Glomerular visceral epithelial cell (primary cell): Measurements from ENCODE around the gene ZCCHC3.

ENCODE experiments used
- DNase-seq: peaks from one replicate; pipeline ENCODE4 v3.0.0-alpha.2; 2016; ENCODE audit errors: extremely low spot score

ZCCHC3 gene

DNA sequence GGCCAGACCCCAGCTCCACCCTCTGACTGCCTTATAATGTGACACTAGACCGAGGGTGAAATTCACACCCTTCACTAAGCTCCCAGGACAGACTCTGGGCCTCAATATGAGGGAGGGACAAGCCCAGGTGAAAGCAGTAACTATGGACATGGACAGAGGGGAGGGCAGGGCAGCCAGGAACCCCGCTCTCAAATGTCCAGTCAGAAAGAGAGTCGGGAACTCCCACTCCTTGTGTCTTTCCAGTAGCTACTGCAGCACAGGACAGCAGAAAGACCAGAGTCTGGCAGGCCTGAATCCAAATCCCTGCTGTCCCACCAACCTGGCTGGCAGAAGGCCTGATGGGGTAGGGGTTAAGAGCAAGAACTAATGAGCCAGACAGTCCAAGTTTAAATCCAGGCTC lies 13.2 kb upstream of the ZCCHC3 start:
- no peak for DNase-seq

DNA sequence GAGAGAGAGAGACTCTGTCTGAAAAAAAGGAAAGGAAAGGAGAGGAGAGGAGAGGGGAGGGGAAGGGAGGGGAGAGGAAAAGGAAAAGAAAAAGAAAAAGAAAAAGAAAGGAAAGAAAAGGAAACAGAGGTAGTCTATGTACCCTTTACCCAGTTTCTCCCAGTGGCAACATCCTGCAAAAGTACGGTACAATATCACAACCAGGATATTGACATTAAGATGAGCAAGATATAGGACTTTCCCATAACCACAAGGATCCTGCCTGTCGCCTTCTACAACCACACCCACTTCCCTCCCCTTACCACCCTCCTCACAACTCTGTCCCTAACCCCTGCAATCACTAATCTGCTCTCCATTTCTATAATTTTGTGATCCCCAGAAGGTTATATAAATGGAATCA lies 10.9 kb upstream of the ZCCHC3 start:
- no peak for DNase-seq

DNA sequence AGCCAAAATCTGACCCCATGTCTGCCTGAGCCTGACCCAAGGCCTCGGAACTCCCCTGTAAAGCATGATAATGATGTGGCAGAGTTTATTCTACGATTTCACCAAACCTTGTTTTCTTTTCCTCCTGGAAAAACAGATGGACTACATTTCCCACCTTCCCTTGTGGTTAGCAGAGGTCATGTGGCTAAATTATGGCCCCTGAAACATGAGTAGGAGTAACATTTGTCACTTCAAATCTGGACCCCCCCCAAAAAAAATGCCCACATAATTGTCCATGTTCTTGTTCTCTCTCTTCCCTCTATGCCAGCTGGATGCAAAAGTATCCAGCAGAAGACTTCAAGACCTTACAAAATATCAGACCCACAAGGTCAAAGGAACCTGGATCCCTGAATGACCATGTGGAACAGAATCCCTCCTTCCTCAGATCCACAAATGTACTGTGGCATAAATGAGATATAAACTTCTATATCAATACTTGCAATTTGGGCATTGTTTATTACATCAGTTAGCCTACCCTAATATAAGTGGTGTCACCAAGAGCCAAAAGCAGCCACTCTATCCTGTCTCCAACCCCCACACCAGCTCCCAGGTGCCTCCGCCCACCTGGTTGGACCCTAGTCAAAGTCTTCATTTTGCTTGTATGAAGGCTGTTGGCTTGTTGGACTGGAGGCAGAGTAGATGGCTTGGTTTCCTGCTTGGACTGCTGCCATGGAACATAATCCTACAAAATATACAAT lies 8.2 kb upstream of the ZCCHC3 start:
- DNase-seq = no peak

DNA sequence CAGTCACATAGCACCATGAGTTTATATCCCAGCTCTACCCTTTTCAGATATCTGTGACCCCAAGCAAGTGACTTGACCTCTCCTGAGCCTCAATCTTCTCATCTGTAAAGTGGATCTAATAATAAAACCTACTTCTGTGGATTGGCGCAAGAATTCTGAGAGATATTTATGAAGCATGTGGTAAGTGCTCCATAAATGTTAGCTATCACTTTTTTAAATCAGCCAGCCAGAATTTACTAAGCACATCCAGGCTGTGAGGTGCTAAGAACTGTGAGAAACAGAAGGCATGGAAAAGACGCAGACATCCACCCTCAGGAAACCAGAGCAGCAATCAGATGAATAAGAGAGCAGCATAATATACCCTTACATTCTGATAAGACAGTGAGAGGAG lies 7.7 kb upstream of the ZCCHC3 start:
- DNase-seq = peak; percentile 26

DNA sequence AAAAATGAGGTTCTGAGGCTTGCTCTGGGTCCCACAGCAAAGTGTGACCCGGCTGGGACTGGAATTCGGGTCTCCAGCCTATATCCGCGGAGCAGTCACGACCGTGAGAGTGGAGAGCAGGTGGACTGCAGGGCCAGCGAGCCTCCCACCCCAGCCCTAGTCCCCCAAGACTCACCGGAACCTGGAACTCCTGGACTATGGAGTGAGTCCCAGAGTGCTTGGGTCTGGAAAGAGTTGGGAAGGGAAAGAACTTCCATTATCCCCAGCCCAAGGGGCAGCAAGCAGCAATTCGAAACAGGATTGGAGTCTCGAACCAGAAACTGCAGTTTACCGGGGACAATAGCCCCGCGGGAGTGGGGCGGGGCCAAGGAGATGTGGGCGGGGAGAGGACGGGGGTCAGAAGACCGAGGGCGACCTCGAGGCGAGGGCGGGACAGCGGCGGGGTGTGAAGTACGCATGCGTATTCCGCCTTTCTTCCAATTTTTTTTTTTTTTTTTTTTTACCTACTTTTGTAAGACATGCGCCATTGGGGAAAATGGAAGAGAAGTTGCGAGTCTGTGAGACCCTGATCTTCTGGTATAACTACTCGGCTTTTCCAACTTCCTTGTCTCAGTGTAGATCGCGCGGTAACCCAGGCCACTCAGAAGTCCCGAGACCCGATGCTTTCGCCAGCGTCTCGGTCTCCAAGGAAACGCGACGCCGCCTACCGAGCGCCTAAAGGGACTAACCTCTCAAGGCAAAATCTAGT lies 7.1 kb upstream of the ZCCHC3 start, which contains the start of gene C20orf96:
Gene C20orf96 (minus strand): TSS at position 667 of the 748 bp plus-strand sequence. CDS start 140 bp downstream, at position 527.
- peak; percentile 93 for DNase-seq

DNA sequence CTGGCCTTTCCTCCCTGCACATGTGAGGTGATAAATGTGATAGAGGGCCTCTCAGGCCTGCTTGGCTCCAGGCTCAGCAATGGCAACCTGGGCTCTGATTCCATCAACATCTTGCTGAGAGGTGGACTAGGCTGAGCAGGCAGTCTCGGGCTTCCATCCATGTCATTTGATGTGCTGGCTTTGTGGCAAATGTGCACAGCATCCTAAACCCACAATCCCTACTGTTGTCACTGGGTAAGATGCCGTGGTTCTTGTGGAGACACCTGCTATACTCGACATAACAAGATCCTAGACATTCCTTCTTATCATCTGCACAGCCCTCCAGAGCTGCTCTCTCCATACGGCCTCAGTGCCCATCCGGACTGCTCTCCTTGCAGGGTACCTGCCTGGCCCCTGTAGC lies 2.8 kb upstream of the ZCCHC3 start:
- DNase-seq = no peak

DNA sequence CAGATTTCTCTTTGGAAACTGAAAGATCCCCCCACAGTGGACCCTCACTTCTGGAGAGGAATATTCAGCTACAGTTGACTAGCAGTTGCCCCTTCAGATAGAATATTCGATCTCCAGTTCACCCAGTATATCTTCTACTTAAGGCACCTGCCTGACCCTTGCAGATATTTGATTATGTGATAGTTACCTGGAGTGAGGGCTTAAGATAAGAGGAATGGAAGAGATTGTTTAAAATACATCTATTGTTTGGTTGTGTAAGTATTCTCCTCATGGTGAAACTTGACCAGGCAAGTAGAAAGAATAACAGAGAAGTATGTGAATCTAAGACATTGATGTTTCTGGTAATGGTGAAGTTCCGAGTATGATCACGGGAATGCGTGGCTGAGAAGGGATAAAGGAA lies 1.6 kb upstream of the ZCCHC3 start:
- DNase-seq = no peak

DNA sequence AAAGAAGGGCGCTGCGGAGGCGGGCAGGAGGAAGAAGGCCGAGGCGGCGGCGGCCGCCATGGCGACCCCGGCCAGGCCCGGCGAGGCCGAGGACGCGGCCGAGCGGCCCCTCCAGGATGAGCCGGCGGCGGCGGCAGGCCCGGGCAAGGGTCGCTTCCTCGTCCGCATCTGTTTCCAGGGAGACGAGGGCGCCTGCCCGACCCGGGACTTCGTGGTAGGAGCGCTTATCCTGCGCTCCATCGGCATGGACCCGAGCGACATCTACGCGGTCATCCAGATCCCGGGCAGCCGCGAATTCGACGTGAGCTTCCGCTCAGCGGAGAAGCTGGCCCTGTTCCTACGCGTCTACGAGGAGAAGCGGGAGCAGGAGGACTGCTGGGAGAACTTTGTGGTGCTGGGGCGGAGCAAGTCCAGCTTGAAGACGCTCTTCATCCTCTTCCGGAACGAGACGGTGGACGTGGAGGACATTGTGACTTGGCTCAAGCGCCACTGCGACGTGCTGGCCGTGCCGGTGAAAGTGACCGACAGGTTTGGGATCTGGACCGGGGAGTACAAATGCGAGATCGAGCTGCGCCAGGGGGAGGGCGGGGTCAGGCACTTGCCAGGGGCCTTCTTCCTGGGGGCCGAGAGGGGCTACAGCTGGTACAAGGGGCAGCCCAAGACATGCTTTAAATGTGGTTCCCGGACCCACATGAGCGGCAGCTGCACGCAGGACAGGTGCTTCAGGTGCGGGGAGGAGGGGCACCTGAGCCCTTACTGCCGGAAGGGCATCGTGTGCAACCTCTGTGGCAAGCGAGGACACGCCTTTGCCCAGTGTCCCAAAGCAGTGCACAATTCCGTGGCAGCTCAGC lies 780 bp downstream of the ZCCHC3 start:
- DNase-seq = peak; percentile 76

DNA sequence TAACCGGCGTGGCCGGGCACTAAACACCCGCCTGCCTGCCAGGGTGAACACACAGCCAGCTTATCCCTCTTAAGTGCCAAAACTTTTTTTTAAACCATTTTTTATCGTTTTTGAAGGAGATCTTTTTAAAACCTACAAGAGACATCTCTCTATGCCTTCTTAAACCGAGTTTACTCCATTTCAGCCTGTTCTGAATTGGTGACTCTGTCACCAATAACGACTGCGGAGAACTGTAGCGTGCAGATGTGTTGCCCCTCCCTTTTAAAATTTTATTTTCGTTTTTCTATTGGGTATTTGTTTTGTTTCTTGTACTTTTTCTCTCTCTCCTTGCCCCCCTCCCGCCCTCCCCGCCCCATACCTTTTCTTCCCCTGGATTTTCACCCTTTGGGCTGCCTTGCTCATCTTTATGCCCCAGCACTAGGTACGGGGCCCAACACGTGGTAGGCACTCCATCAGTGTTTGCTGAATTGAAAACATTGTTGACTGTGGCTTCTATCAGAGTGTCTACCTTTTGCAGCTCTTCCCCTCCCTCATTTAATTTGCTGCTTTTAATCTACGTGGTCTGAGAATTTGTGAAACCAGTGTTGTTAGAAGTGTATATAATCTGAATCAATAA lies 1.5 kb downstream of the ZCCHC3 start:
- no peak for DNase-seq

DNA sequence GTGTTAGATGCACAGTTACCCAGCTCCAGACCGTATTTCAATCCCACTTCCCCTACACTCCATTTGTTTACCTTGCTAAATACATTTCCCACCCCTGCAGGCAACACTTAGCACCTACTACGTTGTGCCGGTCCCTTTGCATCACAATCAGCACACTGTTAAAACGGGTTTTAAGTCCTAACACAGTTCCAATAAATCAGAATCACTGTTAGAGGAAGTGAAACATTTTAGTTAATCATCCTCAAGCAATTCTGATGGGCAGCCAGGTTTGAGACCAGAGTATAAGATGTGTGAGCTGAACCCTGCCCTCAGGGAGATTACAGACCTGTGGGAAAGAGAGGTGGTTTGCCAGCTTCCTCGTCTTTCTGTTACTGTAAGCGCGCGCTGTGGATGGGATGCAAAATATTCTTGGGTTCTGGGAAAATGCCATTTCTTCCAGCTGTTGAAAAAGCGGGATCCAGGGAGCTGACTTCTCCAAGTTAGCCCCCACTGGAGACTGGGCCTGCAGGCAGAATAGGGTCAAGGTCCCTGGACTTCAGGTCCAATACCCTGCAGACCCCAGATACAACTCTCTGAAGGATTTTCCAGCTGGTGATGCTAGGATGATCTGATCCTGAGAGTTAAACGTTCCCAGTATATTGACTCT lies 3.1 kb downstream of the ZCCHC3 start:
- no peak for DNase-seq

DNA sequence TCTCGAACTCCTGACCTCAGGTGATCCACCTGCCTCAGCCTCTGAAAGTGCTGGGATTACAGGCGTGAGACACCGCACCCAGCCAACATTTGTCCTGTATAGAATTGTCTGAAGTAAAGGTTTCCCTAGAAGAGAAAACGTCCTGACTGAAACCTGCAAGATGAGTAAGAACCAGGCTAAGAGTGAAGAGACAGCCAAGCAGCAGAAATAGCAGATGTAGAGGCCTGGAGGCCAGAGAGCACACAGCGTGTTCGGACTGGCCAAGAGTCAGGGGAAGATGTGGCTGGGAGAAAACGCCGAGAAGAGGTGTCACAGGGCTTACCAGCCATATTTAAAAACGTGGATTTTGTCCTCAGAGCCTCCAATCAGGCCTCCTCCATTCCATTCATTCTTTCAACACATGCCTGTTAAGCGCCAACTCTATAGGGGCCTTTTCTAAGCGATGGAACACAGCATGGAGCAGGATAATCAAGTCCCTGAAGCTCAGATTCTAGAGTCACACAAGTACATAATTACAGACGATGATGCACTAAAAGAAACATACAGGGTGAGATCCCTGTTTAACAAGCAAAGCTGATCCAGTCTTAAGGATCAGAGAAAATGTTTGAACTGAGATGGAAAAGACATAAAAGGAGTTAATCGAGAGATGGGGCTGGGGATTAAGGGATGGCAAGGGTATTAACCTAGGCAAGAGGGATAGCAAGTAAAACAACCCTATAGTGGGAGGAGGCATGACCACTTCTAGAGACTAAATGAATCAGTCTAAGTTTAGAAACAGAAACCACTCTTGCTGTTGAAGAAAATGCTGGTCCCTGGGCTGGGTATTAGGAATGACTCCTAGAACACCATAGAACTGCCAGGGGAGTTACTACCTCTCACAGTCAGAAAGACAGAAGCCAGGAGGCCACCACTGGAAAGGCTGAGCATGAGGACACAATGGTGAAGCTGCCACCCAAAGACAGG lies 4.8 kb downstream of the ZCCHC3 start:
- no peak for DNase-seq

DNA sequence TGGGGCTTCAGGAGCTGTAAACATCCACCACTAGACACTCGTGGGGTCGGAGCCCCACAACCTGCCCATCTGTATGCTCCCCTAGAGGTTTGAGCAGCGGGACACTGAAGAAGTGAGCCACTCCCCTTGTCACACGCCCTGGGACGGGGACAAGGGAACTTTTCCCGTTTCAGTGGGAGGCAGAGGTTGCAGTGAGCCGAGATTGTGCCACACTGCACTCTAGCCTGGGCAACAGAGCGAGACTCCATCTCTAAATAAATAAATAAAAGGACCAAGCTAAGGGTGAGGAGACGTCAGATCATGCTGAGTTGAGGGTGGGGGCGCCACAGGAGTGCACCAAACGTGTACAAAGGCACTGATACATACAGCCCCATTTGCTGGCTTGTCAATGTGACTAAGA lies 8.4 kb downstream of the ZCCHC3 start:
- no peak for DNase-seq

DNA sequence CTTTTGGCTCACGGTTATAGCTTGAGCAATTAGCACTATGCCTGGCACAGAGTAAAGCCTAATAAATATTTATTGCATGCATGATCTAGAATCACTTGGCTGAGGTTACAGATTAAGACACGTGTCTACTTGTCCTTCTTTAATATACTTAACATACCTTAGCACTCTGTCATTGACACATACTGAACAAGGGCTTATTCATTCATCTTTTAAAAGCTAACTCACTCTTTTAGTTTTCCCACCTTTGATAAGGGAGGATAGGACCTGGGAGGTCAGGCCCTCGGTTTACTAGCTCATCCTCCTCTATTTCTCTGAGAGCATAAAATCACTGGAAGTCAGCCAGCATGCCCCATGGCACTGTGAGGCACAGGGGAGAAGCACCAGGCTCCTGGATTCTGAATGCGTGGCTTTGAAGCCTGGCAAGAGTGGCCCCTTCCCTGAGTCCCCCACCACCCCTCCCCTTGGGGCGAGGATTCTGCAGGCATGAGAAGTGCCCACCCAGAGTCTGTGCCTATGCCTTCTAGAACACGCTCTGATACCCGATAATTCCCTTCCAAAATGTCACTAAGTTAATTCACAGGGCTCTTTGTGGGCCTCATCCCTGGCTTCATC lies 11.2 kb downstream of the ZCCHC3 start:
- DNase-seq = no peak

DNA sequence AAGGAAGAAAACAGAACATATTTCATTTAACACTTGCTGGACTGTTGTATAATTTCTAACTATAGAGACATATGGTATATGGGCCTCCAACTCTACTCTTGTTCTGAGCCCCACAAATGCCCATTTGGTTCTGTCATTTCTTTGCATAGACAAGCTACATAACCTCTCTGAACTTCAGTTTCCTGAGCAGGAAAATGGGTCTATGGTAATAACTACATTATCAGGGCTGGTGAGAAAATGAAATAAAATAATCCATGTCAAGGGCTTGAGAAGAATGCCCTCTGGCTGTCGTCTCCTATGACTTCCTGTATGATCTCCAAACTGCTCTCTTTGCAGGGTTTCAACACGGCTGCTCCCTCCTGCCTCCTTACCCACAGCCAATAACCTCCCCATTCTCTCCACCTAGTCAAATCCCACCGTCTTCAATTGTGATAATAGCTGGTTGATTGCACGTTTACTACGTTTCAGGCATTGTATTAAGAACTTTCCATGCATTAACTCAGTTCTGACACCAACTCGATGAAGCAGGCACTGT lies 12.0 kb downstream of the ZCCHC3 start:
- DNase-seq = no peak

DNA sequence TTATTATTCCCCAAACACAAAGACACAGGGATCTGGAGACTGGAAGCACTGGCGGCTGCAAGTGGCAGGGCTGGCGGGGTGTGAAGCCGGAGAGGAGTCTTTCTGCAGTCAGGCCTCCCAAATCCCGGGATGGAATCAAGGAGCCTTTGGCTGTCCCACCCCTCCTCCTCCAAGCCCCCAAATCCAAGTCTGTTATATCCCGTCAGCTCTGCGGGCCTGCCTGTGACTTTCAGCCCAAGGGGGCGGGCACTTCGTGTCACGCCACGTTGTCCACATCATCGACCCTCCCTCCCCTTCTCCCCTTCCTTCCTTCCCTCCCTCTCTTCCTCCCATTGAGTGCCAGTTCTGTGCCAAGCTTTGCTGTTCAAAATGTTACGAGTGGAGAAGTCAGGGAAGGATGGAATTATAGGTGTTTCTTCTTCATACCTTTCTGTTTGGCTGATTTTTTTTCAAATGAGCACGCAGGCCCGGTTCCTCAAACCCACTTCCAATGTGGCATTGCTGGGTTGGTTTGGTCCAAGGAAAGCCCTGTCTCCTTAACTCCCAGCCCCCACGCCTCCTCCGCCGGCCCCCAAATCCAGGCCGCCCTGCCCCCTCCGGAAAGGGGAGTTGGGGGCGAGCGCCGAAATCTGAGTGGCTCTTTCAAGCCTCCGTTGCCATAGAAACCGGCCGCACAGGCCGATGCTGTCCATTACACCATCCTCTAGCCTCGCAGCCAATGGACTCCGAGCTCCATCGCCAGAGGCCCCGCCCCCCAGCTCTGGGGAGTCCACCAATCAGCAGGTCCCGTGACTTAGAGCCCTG lies 12.7 kb downstream of the ZCCHC3 start:
- peak; percentile 89 for DNase-seq

DNA sequence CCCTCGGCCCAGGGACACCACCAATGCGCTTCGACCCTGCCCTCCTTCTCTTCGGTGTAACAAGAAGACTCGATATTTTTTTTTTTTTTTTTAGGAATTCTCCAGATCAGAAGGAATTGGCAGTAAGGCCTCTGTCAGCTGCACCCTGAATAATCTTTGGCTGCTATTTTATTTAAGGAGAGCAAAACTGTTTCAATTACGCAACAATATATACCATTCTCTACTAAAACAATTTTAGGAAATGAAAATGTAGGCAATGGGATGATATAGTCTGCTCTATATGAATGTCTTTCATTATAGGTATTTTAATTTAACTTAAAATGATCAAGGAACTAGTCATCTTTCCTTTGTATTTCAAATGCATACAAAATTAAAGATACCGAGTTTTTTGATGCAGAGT lies 13.3 kb downstream of the ZCCHC3 start:
- DNase-seq = no peak

DNA sequence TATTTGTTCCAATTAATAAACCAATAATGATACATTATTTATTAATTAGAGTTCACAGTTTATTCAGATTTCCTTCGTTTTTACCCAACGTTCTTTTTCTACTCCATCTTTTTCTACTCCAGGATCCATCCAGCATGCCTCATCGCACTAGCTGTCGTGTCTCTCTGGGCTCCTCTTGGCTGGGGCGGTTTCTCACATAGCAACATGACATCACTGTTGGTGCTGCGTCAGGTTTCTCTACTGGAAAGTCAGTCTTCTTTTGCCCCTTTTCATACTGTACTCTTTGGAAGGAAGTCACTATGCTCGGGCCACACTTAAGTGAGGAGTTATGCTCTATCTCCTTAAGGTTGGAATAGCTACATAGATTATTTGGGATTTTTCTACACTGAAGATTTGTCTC lies 14.2 kb downstream of the ZCCHC3 start:
- DNase-seq = no peak

DNA sequence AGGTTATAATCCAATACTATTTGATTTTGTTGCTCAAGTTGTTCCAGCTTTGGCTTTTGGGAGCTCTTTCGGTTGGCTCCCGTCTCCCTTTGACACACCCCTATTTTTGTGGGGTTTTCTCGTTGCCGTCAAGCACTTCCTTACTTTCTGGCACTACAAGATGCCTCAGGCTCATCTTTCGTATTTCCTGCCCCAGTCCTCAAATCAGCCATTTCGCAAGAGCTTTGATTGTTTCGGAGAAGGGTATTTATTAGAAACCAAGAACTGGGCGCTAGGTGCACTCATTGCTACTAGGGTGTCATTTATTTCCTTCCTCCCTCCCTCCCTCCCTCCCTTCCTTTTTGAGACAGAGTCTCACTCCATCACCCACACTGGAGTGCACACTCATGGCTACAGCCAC lies 14.7 kb downstream of the ZCCHC3 start:
- DNase-seq = no peak

DNA sequence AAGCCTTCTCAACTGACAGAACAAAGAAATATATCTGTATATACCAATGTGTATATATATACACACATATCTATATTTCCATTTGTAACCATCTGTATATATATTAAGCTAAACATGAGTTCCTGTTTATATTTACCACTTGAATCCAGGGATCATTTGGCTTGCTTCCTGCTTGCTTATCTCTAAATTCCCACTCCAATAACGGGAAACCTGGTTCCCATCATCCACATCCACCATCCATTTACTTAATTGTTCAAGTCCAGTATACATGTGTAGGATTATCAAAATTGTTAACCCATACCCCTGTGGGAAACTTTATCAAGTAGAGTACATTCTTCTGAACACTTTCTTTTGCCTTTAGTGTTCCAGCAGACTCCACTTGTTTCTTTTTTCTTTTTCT lies 15.5 kb downstream of the ZCCHC3 start:
- no peak for DNase-seq
